ENCODE results near the gene FOSL2.
A peak's percentile ranks its signal among the peaks of the same experiment; 100 is the strongest.
"Not testable (repeated sequence)": the region's sequence is repeated elsewhere in the genome, so short reads cannot be mapped to it uniquely, and the experiment has no call there.

The FOSL2 gene

GRCh38 chr2:28357948-28358667, 34.5 kb upstream of the FOSL2 start:
- no peak for DNase-seq

GRCh38 chr2:28358668-28359201, 33.9 kb upstream of the FOSL2 start:
- no peak for DNase-seq

- DNase-seq = no peak
Measured at GRCh38 chr2:28359222-28360057, 33.2 kb upstream of the FOSL2 start.

GRCh38 chr2:28360058-28360717, 32.5 kb upstream of the FOSL2 start:
- no peak for DNase-seq

GRCh38 chr2:28360718-28361293, 31.9 kb upstream of the FOSL2 start:
- DNase-seq = peak; percentile 83

GRCh38 chr2:28361991-28362710, 30.5 kb upstream of the FOSL2 start:
- DNase-seq = no peak

- peak; percentile 87 for DNase-seq
Measured at GRCh38 chr2:28362991-28363521, 29.6 kb upstream of the FOSL2 start.

- DNase-seq = no peak
Measured at GRCh38 chr2:28363686-28364280, 28.9 kb upstream of the FOSL2 start.

- DNase-seq = no peak
Measured at GRCh38 chr2:28364610-28365009, 28.0 kb upstream of the FOSL2 start.

- DNase-seq = no peak
Measured at GRCh38 chr2:28365158-28365557, 27.5 kb upstream of the FOSL2 start.

- DNase-seq = no peak
Measured at GRCh38 chr2:28366149-28366495, 26.5 kb upstream of the FOSL2 start.

GRCh38 chr2:28366496-28367282, 26.0 kb upstream of the FOSL2 start:
- peak; percentile 89 for DNase-seq

- no peak for DNase-seq
Measured at GRCh38 chr2:28367667-28368356, 24.8 kb upstream of the FOSL2 start.

GRCh38 chr2:28368357-28368798, 24.3 kb upstream of the FOSL2 start:
- DNase-seq = no peak

GRCh38 chr2:28369358-28369757, 23.3 kb upstream of the FOSL2 start:
- no peak for DNase-seq

- DNase-seq = no peak
Measured at GRCh38 chr2:28370354-28370753, 22.3 kb upstream of the FOSL2 start.

GRCh38 chr2:28371728-28372127, 20.9 kb upstream of the FOSL2 start:
- DNase-seq = not testable (repeated sequence)

- DNase-seq = no peak
Measured at GRCh38 chr2:28373854-28374253, 18.8 kb upstream of the FOSL2 start.

GRCh38 chr2:28374331-28374730, 18.3 kb upstream of the FOSL2 start:
- no peak for DNase-seq

- no peak for DNase-seq
Measured at GRCh38 chr2:28375236-28375635, 17.4 kb upstream of the FOSL2 start.
